IMR-90 (cell line): Measurements from ENCODE around the gene PNRC2. TPM values are rescaled to one million over a fixed set of nuclear protein-coding genes. Genes with fewer than 3 reads are reported as not detected.
"Not testable (repeated sequence)": the region's sequence is repeated elsewhere in the genome, so short reads cannot be mapped to it uniquely, and the experiment has no call there.

ENCODE experiments used
- ATAC-seq: fragments of 200-7000 bp; cut with Tn5 transposase; 2 replicates; pipeline ENCODE4 v1.9.1; 2020; ENCODE audit warnings: low read depth, mild to moderate bottlenecking, moderate library complexity
- BruUV-seq: library from RNA; stranded (reverse); fragments of 400-500 nt; replicated peaks from 2 replicates; lab custom pipeline; 2021; lab: Mats Ljungman, UMichigan
- CTCF ChIA-PET: fragments of 300-600 bp; formaldehyde crosslinking; extraction: SDS; loops from one replicate; lab custom pipeline; 2021; ENCODE audit warnings: antibody characterized with exemption; lab: Yijun Ruan, JAX
- POLR2A ChIA-PET: fragments of 300-600 bp; sonication (Branson Sonifier 250); formaldehyde crosslinking; loops from one replicate; lab custom pipeline; 2022; ENCODE audit warnings: antibody characterized with exemption; ENCODE audit not compliant: unreplicated experiment; lab: Charles Lee
- DNase-seq: peaks from one replicate; pipeline ENCODE4 v3.0.0; 2013
- H2AFZ ChIP-seq: replicated peaks from 2 replicates; pipeline ENCODE3; 2013; ENCODE audit warnings: low read length, mild to moderate bottlenecking; ENCODE audit not compliant: poor library complexity
- H2AK5ac ChIP-seq: 2 replicates; pipeline ENCODE4 v1.6.1; 2013; ENCODE audit warnings: low read depth, low read length, inconsistent platforms
- H2AK9ac ChIP-seq: replicated peaks from 2 replicates; pipeline ENCODE3; 2013; ENCODE audit warnings: mild to moderate bottlenecking, low read depth, low read length, moderate library complexity; ENCODE audit not compliant: poor library complexity
- H2BK120ac ChIP-seq: 2 replicates; pipeline ENCODE4 v1.6.1; 2013; ENCODE audit warnings: low read depth, low read length, inconsistent platforms
- H2BK15ac ChIP-seq: 3 replicates; pipeline ENCODE4 v1.6.1; 2013; ENCODE audit warnings: low read depth, low read length, inconsistent platforms
- H2BK20ac ChIP-seq: 2 replicates; pipeline ENCODE4 v1.6.1; 2013; ENCODE audit warnings: low read depth, mild to moderate bottlenecking, inconsistent platforms, low read length, moderate library complexity
- H2BK5ac ChIP-seq: 2 replicates; pipeline ENCODE4 v1.6.1; 2013; ENCODE audit warnings: mild to moderate bottlenecking, low read depth, low read length, inconsistent platforms; ENCODE audit not compliant: poor library complexity, severe bottlenecking
- H3K14ac ChIP-seq: replicated peaks from 2 replicates; pipeline ENCODE4 v1.6.1; 2013; ENCODE audit warnings: low read depth, low read length, inconsistent platforms
- H3K18ac ChIP-seq: 2 replicates; pipeline ENCODE4 v1.6.1; 2013; ENCODE audit warnings: low read depth, low read length, control low read depth
- H3K23ac ChIP-seq: 2 replicates; pipeline ENCODE4 v1.6.1; 2013; ENCODE audit warnings: low read depth, low read length, inconsistent platforms
- H3K27ac ChIP-seq: 2 replicates; pipeline ENCODE4 v1.5.1; 2013; ENCODE audit warnings: mild to moderate bottlenecking, control low read depth, low read length; ENCODE audit not compliant: insufficient read depth
- H3K27me3 ChIP-seq: 2 replicates; pipeline ENCODE4 v1.6.1; 2013; ENCODE audit warnings: low read length; ENCODE audit not compliant: control insufficient read depth, insufficient read depth
- H3K36me3 ChIP-seq: 2 replicates; pipeline ENCODE4 v1.6.1; 2013; ENCODE audit warnings: low read length, mixed read lengths; ENCODE audit not compliant: control insufficient read depth, insufficient read depth
- H3K4ac ChIP-seq: 2 replicates; pipeline ENCODE4 v1.6.1; 2013; ENCODE audit warnings: low read depth, low read length, inconsistent platforms
- H3K4me1 ChIP-seq: 2 replicates; pipeline ENCODE4 v1.6.1; 2013; ENCODE audit warnings: low read length, mixed read lengths; ENCODE audit not compliant: control insufficient read depth, insufficient read depth
- H3K4me2 ChIP-seq: 2 replicates; pipeline ENCODE4 v1.6.1; 2013; ENCODE audit warnings: low read depth, mild to moderate bottlenecking, control low read depth, low read length, moderate library complexity
- H3K4me3 ChIP-seq: 2 replicates; pipeline ENCODE4 v1.5.1; 2013; ENCODE audit warnings: low read depth, mild to moderate bottlenecking, control low read depth, low read length, moderate library complexity; ENCODE audit not compliant: insufficient read depth
- H3K56ac ChIP-seq: 2 replicates; pipeline ENCODE4 v1.6.1; 2013; ENCODE audit warnings: low read length, inconsistent platforms; ENCODE audit not compliant: insufficient read depth; ENCODE audit errors: extremely low read depth
- H3K79me1 ChIP-seq, 2 experiments: 2 replicates each; pipeline ENCODE4 v1.6.1; 2013; ENCODE audit warnings: low read length in 2 of 2, inconsistent platforms in 1 of 2, low read depth in 1 of 2
- H3K9ac ChIP-seq: 2 replicates; pipeline ENCODE4 v1.6.1; 2013; ENCODE audit warnings: low read depth, low read length, control low read depth
- H3K9me1 ChIP-seq: 2 replicates; pipeline ENCODE4 v1.6.1; 2013; ENCODE audit warnings: low read length, inconsistent platforms; ENCODE audit not compliant: insufficient read depth
- H3K9me3 ChIP-seq: 2 replicates; pipeline ENCODE4 v1.6.1; 2013; ENCODE audit warnings: low read length; ENCODE audit not compliant: control insufficient read depth, insufficient read depth
- H4K20me1 ChIP-seq: 2 replicates; pipeline ENCODE4 v1.6.1; 2013; ENCODE audit warnings: low read length, inconsistent platforms; ENCODE audit not compliant: insufficient read depth
- H4K5ac ChIP-seq: 2 replicates; pipeline ENCODE4 v1.6.1; 2013; ENCODE audit warnings: mild to moderate bottlenecking, low read depth, low read length, control low read depth
- H4K8ac ChIP-seq, 2 experiments: 2 replicates each; pipeline ENCODE4 v1.6.1; 2013; ENCODE audit warnings: low read depth in 2 of 2, low read length in 2 of 2, control low read depth in 1 of 2, inconsistent platforms in 1 of 2
- H4K91ac ChIP-seq: 2 replicates; pipeline ENCODE4 v1.6.1; 2013; ENCODE audit warnings: low read depth, low read length, inconsistent platforms; ENCODE audit not compliant: insufficient read depth
- BHLHE40 ChIP-seq: fragments of 150-350 bp; IDR thresholded peaks from 2 replicates; pipeline ENCODE4 v1.6.1; 2016; ENCODE audit warnings: mild to moderate bottlenecking, low read depth, low read length
- CEBPB ChIP-seq: IDR thresholded peaks from 2 replicates; pipeline ENCODE4 v1.6.1; 2012; ENCODE audit warnings: low read depth, low read length, improper control_type of control experiment
- CHD1 ChIP-seq: IDR thresholded peaks from 2 replicates; pipeline ENCODE4 v1.6.1; 2012; ENCODE audit warnings: low read depth, low read length, improper control_type of control experiment
- CTCF ChIP-seq: conservative IDR thresholded peaks from 2 replicates; pipeline ENCODE4 v1.5.1; 2012; ENCODE audit warnings: mild to moderate bottlenecking, low read depth, low read length, improper control_type of control experiment
- MAFK ChIP-seq: IDR thresholded peaks from 2 replicates; pipeline ENCODE4 v1.6.1; 2012; ENCODE audit warnings: low read depth, low read length, improper control_type of control experiment
- NFE2L2 ChIP-seq: fragments of 150-350 bp; IDR thresholded peaks from 2 replicates; pipeline ENCODE4 v1.6.1; 2016; ENCODE audit warnings: low read depth, mild to moderate bottlenecking, low read length
- POLR2A ChIP-seq: IDR thresholded peaks from 2 replicates; pipeline ENCODE4 v1.6.1; 2012; ENCODE audit warnings: mild to moderate bottlenecking, low read depth, low read length
- WGBS, 2 experiments: methylation state at CpG; one replicate each; pipeline versions ENCODE4 v1.1.5 to v1.1.7; 2013; ENCODE audit warnings: missing lambda C conversion rate in 2 of 2; ENCODE audit not compliant: insufficient read length in 1 of 2; ENCODE audit errors: extremely low coverage in 2 of 2; 5-methylcytosine and 5-hydroxymethylcytosine counted together
- dilution Hi-C: fragments of 300-500 bp; cut with HindIII; formaldehyde crosslinking; loops from one replicate; pipeline ENCODE4 v1.14.3; 2018; ENCODE audit warnings: low sequenced_read_pairs; ENCODE audit not compliant: unreplicated experiment
- in situ Hi-C: fragments of 300-500 bp; cut with MboI; formaldehyde crosslinking; loops from 3 replicates; pipeline ENCODE4 v1.14.3; 2019; ENCODE audit warnings: low sequenced_read_pairs, inconsistent platforms, mixed read lengths
- intact Hi-C: fragments of 100-400 bp; cut with micrococcal nuclease; formaldehyde crosslinking; loops from 2 replicates; pipeline ENCODE4 v1.10.0; 2022
- polyA plus RNA-seq, 3 experiments: library from polyadenylated mRNA; depleted of rRNA; stranded (reverse); fragments of >200 nt; gene quantifications; 2 replicates each; pipeline ENCODE4 v1.2.3, GENCODE V29; 2012; ENCODE audit warnings: low replicate concordance in 1 of 3
- total RNA-seq: library from RNA; depleted of rRNA; stranded (reverse); fragments of >200 nt; gene quantifications from 2 replicates; pipeline ENCODE4 v1.2.3, GENCODE V29; 2012

PNRC2 gene
- total and polyA plus RNA-seq, 2 of the 4 experiments (the other 2 are of a cell fraction): 50.6 to 76.0 TPM

GRCh38 chr1:24007079-24007478, 47.5 kb downstream of the PNRC2 start:
- H2BK5ac ChIP-seq: no peak overlapping the region

DNA sequence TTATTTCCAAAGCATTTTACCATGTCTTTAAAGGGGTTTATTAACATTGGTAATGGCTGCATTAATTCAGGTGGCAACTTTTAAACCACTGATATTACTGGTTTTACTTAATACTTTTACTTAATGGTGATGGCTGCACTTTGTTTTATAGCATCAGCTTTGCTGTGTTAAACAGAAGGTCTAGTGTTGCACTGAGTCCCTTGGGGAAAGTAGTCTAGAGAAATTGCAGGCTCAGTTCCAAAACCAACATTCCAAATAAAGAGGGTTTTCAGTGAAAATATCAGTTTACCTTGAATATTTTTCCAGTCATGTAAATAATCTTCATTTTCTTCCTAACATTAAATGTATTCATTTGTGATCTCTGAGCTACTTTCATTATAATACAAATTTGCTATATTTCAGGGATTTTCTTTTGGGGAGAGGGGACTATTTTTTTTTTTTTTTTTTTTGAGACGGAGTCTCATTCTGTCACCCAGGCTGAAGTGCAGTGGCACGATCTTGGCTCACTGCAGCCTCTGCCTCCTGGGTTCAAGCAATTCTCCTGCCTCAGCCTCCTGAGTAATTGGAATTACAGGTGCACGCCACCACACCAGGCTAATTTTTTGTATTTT, 49.1 kb downstream of the PNRC2 start:
- H4K5ac ChIP-seq, H3K4me3 ChIP-seq, H2BK5ac ChIP-seq, H3K4ac ChIP-seq, H2AK9ac ChIP-seq, ATAC-seq, H3K18ac ChIP-seq, POLR2A ChIA-PET, in situ Hi-C loops, H2AFZ ChIP-seq, BruUV-seq, intact Hi-C loops, H3K4me1 ChIP-seq, H3K14ac ChIP-seq, H3K9me1 ChIP-seq, H3K9me3 ChIP-seq, H2AK5ac ChIP-seq, H4K8ac ChIP-seq, H4K91ac ChIP-seq, H2BK15ac ChIP-seq, H3K4me2 ChIP-seq, dilution Hi-C loops, H2BK120ac ChIP-seq, H3K27me3 ChIP-seq, H4K20me1 ChIP-seq, H3K9ac ChIP-seq, H2BK20ac ChIP-seq, H3K36me3 ChIP-seq, H3K23ac ChIP-seq, H3K27ac ChIP-seq, H3K56ac ChIP-seq, H3K79me1 ChIP-seq: not testable (repeated sequence)
- peak; percentile 28 for DNase-seq
- CTCF ChIA-PET: interaction anchor here (0.7 kb wide), 1 partner anchor 10 kb away, joined by 3 read pairs; no protein-coding TSS in a partner anchor
- no CpG with 5 or more reads among the region's 3 CpGs for WGBS, 2 experiments

More at GRCh38 chr1:24007079-24007478, 47.5 kb downstream of the PNRC2 start:
- no peak overlapping the region for H3K27ac ChIP-seq
- peaks cover 13% of the 10 kb centered on the region for H3K9me1 ChIP-seq
- no peak overlapping the region for H2AFZ ChIP-seq
- H3K79me1 ChIP-seq: no peaks in the 10 kb centered on the region
- H3K4me3 ChIP-seq: no peak overlapping the region
- TF ChIP-seq CTCF: no peak
- no peak for TF ChIP-seq CHD1
- no peak for TF ChIP-seq MAFK
- TF ChIP-seq NFE2L2: no peak
- TF ChIP-seq CEBPB: no peak
- TF ChIP-seq BHLHE40: no peak
- TF ChIP-seq POLR2A: no peak
- ChIA-PET POLR2A (no interaction called here), CTCF (no interaction called here)
- H3K27me3 ChIP-seq: no peaks in the 10 kb centered on the region
- peaks cover 7% of the 10 kb centered on the region for H3K4me1 ChIP-seq
- in situ Hi-C loops: no loop called here
- H2AK9ac ChIP-seq: no peak overlapping the region
- H2BK15ac ChIP-seq: no peak overlapping the region
- H3K4ac ChIP-seq: no peak overlapping the region
- H4K8ac ChIP-seq: no peak overlapping the region
- no peak overlapping the region for H3K9ac ChIP-seq
- ATAC-seq (no peak), DNase-seq (no peak)
- no peaks in the 10 kb centered on the region for H3K9me3 ChIP-seq
- no peak overlapping the region for H2BK20ac ChIP-seq
- no peak overlapping the region for H3K56ac ChIP-seq
- no peak overlapping the region for H3K4me2 ChIP-seq
- H4K91ac ChIP-seq: no peak overlapping the region
- no peak overlapping the region for H3K23ac ChIP-seq
- H4K20me1 ChIP-seq: no peaks in the 10 kb centered on the region
- no peak overlapping the region for H3K14ac ChIP-seq
- dilution Hi-C loops: no loop called here
- H3K36me3 ChIP-seq: no peaks in the 10 kb centered on the region
- no peak overlapping the region for H3K18ac ChIP-seq
- BruUV-seq: no TSS peak
- intact Hi-C loops: no loop called here
- H2BK120ac ChIP-seq: no peak overlapping the region
- H2AK5ac ChIP-seq: no peak overlapping the region
- no peak overlapping the region for H4K5ac ChIP-seq
